HG03108 (cell line): ENCODE measurements around the gene ENTHD1.

Source experiments
- ATAC-seq: cut with Tn5 transposase; IDR thresholded peaks from one replicate; pipeline ENCODE4 v1.9.1; 2021; ENCODE audit warnings: moderate library complexity; ENCODE audit not compliant: unreplicated experiment

Gene ENTHD1

DNA sequence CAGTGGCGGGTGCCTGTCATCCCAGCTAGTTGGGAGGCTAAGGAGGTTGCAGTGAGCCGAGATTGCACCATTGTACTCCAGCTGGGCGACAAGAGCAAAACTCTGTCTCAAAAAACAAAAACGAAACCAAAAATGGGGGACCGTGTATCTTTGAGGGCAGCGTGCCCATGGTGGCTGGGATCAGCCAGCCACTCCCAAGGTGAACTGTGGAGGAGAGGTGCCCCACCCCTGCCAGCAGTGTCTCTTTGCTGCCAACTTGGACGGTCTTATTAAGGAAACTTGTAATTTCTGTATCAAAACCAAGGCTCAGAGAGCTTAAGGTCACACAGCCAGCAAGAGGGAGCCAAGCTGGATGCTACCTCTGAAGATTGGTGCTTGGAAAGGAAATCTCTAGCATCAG, 175.4 kb downstream of the ENTHD1 start:
- no peak for ATAC-seq

GRCh38 chr22:39717099-39717498, 176.5 kb downstream of the ENTHD1 start:
- no peak for ATAC-seq

DNA sequence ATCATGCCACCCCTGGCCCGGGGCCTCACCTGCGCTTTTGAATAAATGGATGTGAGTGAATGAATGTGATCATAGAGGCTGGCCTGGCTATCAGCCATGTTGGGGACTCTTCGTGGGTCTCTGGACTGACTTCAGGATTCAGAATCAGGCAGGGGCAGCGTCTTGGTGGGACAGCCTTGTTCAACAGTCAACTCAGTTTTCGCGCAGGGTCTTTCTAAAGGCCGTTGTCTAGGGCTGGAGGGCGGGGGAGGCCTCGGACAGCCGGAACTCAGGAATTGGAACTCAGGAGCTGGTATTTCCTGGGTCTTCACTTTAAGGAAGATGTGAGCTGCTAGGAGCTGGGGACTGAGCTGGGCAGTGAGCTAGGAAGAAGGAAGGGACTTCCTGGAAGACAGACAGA, 177.0 kb downstream of the ENTHD1 start:
- no peak for ATAC-seq

DNA sequence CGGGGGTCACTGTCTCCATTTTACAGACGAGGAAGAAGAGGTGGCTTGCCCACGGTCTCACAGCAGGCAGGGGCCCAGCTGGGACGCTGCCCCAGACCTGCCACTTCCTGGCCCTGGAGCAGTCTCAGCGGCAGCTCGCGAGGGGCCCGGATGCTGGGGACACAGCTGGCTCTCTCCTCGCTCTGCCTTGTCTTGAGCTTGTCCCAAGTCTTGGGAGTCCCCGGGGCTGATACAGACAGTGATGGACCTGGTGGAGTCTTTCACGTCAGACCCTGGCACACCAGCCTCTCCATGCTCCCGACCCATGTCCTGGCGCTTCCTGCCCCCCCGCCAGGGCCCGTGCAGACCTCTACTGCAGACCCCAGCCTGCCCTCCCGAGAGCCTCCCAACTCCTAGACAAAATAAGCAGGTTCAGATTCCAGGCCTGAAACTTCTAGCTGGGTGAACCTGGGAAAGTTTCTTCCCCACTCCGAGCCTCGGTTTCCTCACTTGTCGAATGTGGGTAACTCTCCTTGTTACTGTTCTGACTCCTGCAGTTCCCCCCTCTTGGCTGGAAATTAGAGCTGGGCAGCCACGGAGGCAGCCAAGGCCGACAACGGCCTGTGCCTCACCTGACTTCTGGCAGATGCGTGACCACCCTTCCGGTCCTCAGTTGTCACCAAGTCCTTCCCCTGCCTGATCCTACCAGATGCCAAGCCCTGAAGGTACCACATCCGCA, 177.6 kb downstream of the ENTHD1 start:
- ATAC-seq: no peak

DNA sequence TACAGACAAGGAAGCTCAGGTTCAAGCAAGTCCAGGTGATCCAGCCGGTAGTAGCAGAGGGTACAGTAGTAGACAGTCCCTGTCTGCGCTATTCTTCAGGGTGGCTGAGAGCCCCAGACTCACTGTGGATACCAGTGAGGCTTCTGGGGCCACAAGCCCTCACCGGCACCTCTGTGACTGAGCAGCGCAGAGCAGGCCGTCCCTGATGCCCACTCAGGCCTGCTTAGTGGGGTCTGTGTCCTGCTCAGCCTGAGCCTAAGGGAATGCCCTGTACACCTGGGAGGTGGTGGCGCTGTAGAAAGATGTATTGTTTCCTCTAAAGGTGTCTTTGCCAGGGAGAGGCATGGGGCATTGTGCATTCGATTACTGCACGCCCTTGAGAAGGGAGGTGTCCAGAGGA, 179.2 kb downstream of the ENTHD1 start:
- no peak for ATAC-seq

DNA sequence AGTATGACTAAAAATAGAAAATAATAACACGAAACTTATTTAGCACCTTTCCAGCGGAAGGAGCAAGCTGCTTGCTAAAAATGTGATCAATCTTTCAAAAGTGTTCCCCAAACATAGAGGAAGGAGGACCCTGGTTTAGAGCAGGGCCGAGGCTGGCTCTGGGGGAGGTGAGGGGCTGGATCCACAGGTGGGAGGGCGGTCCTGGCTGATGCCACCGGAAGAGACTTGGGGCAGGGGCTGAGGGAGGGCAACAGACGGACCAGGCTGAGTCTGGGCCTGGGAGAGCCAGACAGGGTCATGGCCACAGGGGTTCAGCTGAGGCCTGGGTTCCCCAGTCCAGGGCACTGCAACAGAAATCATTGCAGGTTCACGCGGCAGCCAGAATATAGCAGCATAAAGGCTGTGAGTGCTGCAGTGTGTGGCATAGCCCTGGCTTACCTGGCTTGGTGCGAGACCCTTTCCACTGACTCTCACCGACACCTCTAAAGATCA, 179.7 kb downstream of the ENTHD1 start:
- ATAC-seq: no peak

DNA sequence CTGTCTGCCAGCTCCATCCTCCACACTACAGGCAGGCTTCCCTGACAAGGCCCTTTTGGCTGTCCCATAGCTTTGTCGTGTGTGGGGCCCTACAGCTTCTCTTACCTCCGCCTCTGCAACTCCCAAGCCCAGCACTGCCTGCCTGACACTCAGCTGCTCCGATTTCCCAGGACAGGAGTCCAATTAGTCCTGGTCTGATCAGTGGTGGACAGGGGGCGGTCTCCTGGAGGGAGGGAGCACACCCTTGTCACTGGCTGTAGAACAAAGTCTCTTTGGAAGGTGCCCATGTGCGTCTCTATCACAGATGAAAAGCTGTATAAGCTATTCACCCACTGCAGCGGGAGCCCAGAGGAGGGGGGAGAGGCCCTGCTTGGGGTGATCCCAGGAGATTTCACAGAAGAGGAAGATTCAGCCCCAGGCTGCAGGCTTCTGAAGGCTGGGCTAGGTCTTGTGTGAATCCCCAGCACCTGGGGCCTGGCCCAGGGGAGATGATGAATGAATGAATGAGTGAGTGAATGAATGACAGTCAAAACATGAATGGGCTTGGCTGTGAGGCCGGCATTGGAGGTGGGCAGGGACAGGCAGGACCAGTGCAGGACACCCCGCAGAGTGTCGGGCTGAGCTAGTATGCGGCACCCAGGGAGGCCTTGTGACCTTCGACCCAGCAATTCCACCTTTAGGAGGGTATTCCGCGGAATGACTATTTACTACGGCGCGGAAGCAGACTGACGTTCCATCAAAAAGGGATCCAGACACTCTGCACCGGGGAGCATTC, 180.6 kb downstream of the ENTHD1 start:
- no peak for ATAC-seq

DNA sequence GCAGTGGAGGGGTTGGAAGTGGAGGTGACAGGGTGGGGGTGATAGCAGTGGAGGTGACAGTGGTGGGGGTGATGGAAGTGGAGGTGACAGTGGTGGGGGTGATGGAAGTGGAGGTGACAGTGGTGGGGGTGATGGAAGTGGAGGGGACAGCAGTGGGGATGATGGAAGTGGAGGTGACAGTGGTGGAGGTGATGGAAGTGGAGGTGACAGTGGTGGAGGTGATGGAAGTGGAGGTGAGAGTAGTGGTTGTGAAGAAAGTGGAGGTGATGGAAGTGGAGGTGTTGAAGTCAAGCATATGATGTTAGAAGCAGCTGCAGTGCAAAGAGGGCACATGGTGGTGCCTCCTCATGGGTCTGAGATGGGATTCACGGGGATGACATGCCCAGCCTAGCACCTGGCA, 181.5 kb downstream of the ENTHD1 start:
- no peak for ATAC-seq

- no peak for ATAC-seq
These were observed 183.0 kb downstream of the ENTHD1 start for GRCh38 chr22:39710380-39711150.

- ATAC-seq: no peak
These were observed 185.7 kb downstream of the ENTHD1 start for GRCh38 chr22:39707816-39708215.

- ATAC-seq: no peak
These were observed 186.2 kb downstream of the ENTHD1 start for GRCh38 chr22:39707351-39707750.

GRCh38 chr22:39706376-39707140, 187.0 kb downstream of the ENTHD1 start:
- no peak for ATAC-seq

- ATAC-seq: no peak
These were observed 188.2 kb downstream of the ENTHD1 start for GRCh38 chr22:39705386-39705785.

GRCh38 chr22:39703928-39704639, 189.5 kb downstream of the ENTHD1 start:
- ATAC-seq: no peak

DNA sequence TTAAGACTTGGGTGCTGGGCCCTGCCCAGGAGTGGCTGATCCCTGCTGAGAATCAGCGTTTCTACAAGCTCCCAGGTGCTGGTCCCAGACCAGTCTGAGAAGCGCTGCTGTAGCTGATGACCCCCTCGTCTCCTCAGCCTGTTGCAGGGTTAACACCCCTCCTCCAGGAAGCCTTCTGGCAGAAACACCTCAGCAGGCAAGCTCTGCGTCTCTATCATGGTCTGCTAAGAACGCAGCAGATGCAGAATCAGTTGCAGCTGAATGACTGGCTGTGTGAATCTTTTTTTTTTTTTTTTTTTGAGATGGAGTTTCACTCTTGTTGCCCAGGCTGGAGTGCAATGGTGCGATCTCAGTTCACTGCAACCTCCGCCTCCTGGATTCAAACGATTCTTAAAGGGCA, 190.5 kb downstream of the ENTHD1 start:
- no peak for ATAC-seq

- ATAC-seq: no peak
These were observed 193.0 kb downstream of the ENTHD1 start for GRCh38 chr22:39700565-39700964.

- no peak for ATAC-seq
These were observed 193.8 kb downstream of the ENTHD1 start for GRCh38 chr22:39699631-39700360.

DNA sequence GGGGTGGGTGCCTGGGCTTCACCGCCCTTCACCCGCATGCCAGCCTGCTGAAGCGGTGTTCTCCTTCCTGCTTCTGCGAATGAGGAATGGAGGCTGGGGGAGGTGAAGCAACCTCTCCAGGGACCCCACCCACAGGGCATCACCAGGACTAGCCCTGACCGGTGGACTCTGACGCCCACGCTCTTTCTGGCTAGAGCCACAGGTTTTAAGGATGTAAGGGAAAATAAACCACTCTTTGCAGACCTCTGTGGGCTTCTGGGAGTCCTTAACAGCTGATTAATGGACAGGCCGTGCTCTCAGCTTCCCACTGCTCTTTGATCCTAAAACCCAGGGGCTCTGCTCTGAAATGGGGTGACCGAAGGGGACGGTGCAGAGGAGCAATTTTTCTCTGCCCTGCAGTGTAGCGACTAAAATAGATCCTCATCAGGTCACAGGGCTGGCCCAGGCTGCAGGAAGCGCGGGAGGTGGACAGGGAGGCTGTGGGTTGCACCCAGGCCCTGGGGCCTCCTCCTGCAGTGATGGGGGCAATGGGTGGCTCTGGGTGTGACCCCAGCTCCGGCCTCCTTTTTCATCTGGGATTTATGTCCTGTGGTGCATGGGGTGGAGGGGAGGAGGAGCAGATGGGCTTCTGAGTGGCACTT, 195.7 kb downstream of the ENTHD1 start:
- ATAC-seq: no peak

DNA sequence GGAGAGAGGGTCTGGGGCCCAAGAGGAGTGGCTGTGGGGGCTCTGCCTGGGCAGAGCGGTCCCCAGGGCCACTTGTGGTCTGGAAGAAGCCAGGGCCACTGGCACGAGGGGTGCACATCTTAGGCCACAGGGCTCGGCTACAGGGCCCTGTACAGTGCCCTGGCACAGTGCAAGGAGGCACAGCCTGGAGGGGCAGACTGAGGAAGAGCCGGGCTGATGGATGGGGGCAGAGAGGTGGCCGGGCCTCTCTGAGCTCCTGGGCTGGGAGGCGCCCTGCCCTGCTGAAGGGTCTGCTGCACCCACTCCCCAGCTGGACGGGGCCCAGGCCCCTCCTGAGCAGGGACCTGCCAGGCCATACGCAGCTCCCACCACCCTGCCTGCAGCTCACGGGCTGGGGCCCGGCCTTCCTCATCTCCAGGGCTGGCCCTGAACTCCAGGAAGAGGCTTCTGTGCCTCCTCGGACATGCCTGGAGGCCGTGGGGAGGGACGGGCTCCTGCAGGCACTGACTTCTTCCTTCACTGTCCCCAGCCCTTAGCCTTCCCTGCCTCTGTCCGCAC, 199.5 kb downstream of the ENTHD1 start:
- ATAC-seq: no peak
